Globus pallidus (tissue), 1 donor: Measurements from ENCODE around the gene FBLIM1.
A peak's percentile ranks its signal among the peaks of the same experiment; 100 is the strongest.

Experiments
- DNase-seq: peaks from one replicate; pipeline ENCODE4 v3.0.0-alpha.2; 2015; ENCODE audit warnings: low spot score

FBLIM1 gene

DNA sequence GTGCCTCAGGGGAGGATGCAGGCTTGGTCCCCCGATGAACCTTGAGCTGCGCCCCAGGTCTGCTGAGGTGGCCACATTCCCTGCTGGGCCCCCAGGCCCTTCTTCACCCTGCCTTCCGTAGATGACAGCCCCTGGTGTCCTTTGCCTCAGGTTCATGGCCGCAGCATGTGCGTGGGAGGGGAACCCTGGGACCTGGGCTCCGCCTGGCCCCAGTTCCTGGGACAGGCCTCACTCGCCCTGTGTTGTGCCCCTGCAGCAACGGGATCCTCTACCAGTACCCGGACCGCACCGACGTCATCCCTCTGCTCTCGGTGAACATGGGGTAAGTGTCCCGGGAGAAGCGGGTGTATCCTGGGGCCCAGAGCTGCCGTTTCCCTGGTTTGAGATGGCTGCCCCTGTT, 27.7 kb upstream of the FBLIM1 start:
- DNase-seq: no peak

GRCh38 chr1:15731735-15732685, 26.6 kb upstream of the FBLIM1 start:
- no peak for DNase-seq

DNA sequence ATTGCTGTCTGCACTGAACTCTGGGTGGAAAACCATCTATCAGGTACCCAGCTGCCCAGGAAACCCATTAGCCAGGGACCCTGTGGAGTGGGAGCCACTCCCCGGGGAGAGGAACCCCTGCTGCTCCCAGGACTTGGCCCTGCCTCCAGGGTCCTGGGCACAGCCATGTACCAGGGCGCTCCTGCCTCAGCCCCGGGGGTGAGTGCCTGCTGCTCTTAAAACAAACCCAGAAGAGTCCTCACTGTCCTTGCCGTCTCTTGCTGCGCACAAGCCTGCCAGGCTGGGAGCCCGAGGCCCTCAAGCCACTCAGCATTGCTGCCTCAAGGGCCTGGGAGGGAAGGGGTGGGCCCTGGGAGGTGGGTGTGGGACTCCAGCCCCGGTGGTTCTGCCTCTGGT, 25.9 kb upstream of the FBLIM1 start:
- DNase-seq: no peak

DNA sequence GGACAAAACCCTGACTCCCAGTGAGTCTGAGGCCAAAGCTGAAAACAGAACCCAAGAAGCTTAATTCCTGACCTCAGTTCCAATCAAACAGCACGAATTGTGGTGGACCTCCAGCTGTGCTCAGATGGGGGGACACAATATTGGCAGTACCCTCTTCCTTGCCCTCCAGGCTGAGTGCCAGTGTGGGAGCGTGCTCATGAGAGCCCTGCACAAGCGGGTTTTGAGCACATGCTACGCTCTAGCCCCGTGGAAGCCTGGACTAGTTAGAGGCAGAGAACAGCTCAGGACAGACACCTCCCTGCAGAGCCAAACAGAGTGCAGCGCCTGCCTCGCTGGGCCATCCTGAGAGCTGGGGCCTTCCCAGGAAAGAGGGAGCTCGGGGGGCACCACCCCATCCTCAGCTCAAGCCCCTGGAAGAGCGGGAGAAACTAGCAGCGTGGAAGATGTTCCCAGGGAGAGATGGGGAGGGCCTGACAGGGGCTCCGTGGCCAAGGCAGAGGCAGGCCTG, 25.3 kb upstream of the FBLIM1 start:
- no peak for DNase-seq

DNA sequence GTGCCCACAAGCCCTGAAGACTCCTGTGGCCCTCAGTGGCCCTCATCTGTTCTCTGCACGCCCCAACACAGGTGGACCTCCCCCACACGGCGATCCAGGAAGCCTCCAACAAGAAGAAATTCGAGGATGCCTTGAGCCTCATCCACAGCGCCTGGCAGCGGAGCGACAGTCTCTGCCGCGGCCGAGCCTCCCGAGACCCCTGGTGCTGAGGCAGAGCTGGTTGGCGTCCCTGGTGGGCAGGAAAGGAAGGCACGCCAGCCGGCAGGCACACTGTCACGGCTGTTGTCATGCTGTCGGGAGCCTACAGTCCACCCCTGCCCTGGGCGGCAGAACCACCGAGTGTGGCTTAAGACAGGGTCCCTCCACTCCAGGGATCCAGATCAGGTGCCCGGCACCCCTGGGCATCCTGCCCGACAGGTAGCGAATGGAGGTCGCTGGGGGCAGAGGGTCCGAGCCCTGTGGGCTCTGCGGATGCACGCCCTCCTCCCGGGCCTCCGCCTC, 24.8 kb upstream of the FBLIM1 start:
- DNase-seq: no peak

- DNase-seq: no peak
Observed at GRCh38 chr1:15734296-15734695, 24.3 kb upstream of the FBLIM1 start.

GRCh38 chr1:15734901-15735300, 23.7 kb upstream of the FBLIM1 start:
- no peak for DNase-seq

GRCh38 chr1:15735304-15736037, 23.1 kb upstream of the FBLIM1 start:
- DNase-seq: no peak

DNA sequence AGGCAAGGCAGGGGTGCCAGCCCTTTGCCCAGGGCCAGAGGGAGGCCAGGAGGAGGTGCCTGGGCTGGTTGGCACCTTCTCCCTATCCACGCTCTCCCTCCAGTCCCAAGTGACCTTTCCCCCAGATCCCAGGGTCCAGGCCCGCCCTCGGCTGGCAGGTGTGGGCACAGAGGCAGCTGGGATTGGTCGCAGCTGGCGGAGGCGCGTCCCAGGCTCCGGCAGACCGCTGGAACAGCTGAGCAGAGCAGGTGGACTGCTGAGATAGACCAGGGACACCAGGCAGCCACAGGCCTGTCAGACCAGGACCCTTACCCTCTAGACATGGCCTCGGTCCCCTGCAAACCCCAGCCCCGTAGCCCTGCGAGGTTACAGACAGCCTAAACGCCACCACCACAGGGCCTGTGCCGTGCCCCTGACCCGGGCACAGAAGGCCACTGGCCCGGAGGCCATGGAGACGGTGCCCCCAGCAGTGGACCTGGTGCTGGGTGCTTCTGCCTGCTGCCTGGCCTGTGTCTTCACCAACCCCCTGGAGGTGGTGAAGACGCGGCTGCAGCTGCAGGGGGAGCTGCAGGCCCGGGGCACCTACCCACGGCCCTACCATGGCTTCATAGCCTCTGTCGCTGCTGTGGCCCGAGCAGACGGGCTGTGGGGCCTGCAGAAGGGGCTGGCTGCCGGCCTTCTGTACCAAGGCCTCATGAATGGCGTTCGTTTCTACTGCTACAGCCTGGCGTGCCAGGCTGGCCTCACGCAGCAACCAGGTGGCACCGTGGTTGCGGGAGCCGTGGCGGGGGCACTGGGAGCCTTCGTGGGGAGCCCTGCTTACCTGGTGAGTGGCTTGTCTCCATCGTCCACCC, 22.3 kb upstream of the FBLIM1 start, which contains the start of gene SLC25A34:
SLC25A34 (plus strand) TSS at position 221 of the 854 bp plus-strand sequence; CDS start at position 449, 228 bp downstream.
- DNase-seq: no peak

DNA sequence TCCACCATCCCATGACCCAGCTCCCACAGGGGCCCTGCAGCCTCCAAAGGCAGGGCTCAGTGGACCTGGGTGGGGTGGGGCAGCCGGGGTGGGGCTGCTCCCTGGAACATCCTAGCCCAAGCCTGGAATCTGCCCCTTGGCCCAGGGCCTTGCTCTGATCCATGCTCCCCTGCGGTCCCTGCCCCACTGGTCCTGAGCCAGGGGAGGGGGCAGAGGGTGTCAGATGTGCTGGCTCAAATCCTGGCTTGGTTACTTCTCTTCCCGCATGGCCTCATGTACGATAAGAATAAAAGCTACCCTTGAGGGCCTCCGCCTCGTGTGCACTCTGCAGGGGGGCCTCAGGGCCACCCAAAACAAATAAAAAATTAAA, 21.7 kb upstream of the FBLIM1 start:
- no peak for DNase-seq

GRCh38 chr1:15737324-15738319, 21.0 kb upstream of the FBLIM1 start:
- DNase-seq: no peak

- DNase-seq: no peak
Observed at GRCh38 chr1:15738416-15739113, 20.0 kb upstream of the FBLIM1 start.

GRCh38 chr1:15739259-15739658, 19.3 kb upstream of the FBLIM1 start:
- DNase-seq: no peak

DNA sequence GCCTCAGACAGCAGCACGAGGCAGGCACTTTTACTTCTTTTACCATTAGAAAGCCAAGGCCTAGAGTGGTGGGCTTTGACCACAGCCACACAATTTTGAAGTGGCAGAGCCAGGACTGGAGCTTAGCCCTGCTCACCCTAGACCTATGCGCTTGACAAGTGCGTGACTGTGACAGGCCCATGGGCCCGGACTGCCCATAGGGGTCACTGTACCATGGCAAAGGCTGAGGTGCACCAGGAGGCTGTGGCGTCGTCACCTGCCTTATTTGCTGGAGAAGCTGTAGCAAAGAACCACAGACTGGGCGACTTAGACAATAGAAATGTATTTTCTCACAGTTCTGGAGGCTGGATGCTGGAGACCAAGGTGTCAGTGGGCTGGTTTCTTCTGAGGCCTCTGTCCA, 18.9 kb upstream of the FBLIM1 start:
- no peak for DNase-seq

DNA sequence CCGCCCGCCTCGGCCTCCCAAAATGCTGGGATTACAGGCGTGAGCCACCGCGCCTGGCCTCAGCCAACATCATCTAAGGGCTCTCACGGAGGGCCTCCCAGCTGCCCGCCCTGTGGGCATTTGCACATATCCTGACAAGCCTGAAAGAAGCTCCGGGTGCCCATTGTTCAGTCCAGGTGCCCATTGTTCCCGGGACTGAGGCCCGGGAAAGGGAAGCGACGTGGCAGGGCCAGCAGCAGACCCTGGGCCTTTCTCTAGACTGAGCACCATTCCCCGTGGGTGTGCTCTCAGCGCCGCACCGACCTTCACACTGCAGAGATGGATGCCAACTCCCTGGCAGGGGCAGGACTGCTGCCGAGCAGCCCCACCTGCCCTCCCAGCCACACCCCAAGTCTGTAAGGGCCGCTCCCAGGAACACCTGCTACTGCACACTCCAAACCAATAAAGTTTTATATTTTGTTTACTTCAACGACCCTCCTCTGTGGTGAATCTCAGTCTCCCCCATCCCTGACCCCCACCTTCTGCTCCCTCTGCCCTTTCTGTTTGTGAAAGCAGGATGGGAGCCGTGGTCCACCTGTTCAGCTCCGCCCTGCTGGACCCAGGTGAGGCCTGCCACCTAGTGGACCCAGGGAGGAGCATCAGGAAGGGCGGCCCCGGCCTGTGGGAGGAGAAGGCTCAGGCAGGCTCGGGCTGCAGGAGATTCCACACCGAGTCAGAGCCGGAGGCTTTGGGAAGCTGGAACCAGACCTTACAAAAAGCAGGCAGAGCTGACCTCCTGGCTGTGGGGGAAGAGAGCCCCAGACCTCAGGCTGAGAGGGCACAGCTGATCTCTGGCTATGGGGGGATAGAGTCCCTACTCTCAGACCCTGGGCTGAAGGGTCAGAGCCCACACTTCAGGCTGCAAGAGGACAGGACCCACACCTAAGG, 17.4 kb upstream of the FBLIM1 start:
- DNase-seq: peak; percentile 30

- no peak for DNase-seq
Observed at GRCh38 chr1:15742339-15742801, 16.2 kb upstream of the FBLIM1 start, which contains the start of gene TMEM82. TMEM82 (plus strand) TSS chr1:15742499; CDS start chr1:15742560, 61 bp downstream.

DNA sequence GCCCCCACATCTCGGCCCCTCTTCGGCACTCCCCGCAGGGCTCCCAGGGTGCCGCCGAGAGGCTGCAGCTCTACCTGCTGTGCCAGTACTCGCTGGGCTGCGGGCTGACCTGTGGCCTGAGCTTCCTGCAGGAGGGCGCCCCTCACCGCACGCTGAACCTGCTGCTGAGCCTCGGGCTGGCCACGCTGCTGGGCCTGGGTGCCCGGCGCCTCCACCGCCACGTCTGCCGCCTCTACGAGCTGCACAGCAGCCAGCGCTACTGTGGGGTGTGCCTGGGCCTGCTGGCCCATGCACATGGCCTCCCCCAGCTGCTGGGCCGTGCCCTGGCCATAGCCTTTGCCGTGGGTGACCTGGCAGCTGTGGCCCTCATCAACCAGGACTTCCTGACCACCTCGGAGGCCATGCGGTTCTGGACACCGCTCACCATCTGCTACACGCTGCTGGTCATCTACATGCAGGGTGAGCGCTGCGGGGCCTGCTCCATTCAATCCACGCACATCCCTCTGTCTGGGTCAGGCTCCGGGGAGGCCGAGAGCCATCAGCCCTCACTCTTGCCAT, 14.4 kb upstream of the FBLIM1 start:
- DNase-seq: no peak

- no peak for DNase-seq
Observed at GRCh38 chr1:15747378-15747777, 11.2 kb upstream of the FBLIM1 start.
